H1 (cell line): Measurements from ENCODE around the gene GTF2F2. TPM values are rescaled to one million over a fixed set of nuclear protein-coding genes. Genes with fewer than 3 reads are reported as not detected.

Experiments
- BCL11A ChIP-seq, 2 experiments: IDR thresholded peaks; one replicate each; pipeline ENCODE4 v1.6.1; 2011; ENCODE audit warnings: low read depth in 2 of 2, low read length in 2 of 2, mild to moderate bottlenecking in 2 of 2
- CTCF ChIP-seq, 3 experiments: IDR thresholded peaks; 1 replicate in 2 of 3; 2 replicates in 1 of 3; pipeline versions ENCODE4 v1.5.1 to v1.6.1; 2011; ENCODE audit warnings: low read length in 3 of 3, mild to moderate bottlenecking in 3 of 3, inconsistent platforms in 2 of 3, low read depth in 1 of 3, moderate library complexity in 1 of 3; ENCODE audit not compliant: insufficient read depth in 1 of 3; ENCODE audit errors: control extremely low read depth in 1 of 3
- GTF2F1 ChIP-seq: IDR thresholded peaks from 2 replicates; pipeline ENCODE4 v1.6.1; 2012; ENCODE audit warnings: low read depth, low read length, improper control_type of control experiment, borderline replicate concordance
- POLR2A ChIP-seq, 2 experiments: IDR thresholded peaks; 1 replicate in 1 of 2; 2 replicates in 1 of 2; pipeline ENCODE4 v1.6.1; 2011; ENCODE audit warnings: low read depth in 2 of 2, low read length in 2 of 2, mild to moderate bottlenecking in 2 of 2; ENCODE audit errors: control extremely low read depth in 1 of 2
- POU5F1 ChIP-seq: IDR thresholded peaks from 2 replicates; pipeline ENCODE4 v1.6.1; 2011; ENCODE audit warnings: low read depth, mild to moderate bottlenecking, low read length, moderate library complexity
- RAD21 ChIP-seq, 2 experiments: IDR thresholded peaks in 1 of 2; conservative IDR thresholded peaks in 1 of 2; 2 replicates each; pipeline ENCODE4 v1.6.1; 2011; ENCODE audit warnings: low read depth in 2 of 2, low read length in 2 of 2, improper control_type of control experiment in 1 of 2, inconsistent platforms in 1 of 2, mild to moderate bottlenecking in 1 of 2, moderate library complexity in 1 of 2
- RFX5 ChIP-seq: IDR thresholded peaks from 2 replicates; pipeline ENCODE4 v1.6.1; 2011; ENCODE audit warnings: low read depth, low read length, improper control_type of control experiment, borderline replicate concordance
- SP4 ChIP-seq: IDR thresholded peaks from 2 replicates; pipeline ENCODE4 v1.6.1; 2012; ENCODE audit warnings: low read length, inconsistent platforms
- SRF ChIP-seq: IDR thresholded peaks from 2 replicates; pipeline ENCODE4 v1.6.1; 2011; ENCODE audit warnings: mild to moderate bottlenecking, low read depth, low read length, moderate library complexity
- USF2 ChIP-seq: IDR thresholded peaks from 2 replicates; pipeline ENCODE4 v1.6.1; 2011; ENCODE audit warnings: low read length, improper control_type of control experiment
- ZNF274 ChIP-seq: IDR thresholded peaks from 2 replicates; pipeline ENCODE4 v1.7.0; 2012; ENCODE audit warnings: low read length, borderline replicate concordance; ENCODE audit errors: extremely low read depth
- polyA plus RNA-seq, 7 experiments: library from polyadenylated mRNA; depleted of rRNA in 3 of 7; stranded (reverse) in 5 of 7; unstranded in 2 of 7; fragments of >200 nt in 5 of 7; fragments of 200-250 nt in 2 of 7; gene quantifications; 1 replicate in 5 of 7; 2 replicates in 1 of 7; 4 replicates in 1 of 7; pipeline versions ENCODE4 v1.2.1 to v1.2.3, GENCODE V29; 2011 to 2013; ENCODE audit warnings: missing spikeins in 2 of 7, mixed read lengths in 2 of 7
- total RNA-seq: library from RNA; stranded (reverse); fragmentation: NEBNext Ultra II Directional; extraction: Animal tissue kit (Norgen Biotek cat#: 25700); gene quantifications from 2 replicates; pipeline ENCODE4 v1.2.1, GENCODE V29; 2021

Gene GTF2F2
- total and polyA plus RNA-seq, 2 of the 8 experiments (the other 6 are each of a cell fraction or from before 2014, with no cell fraction given): 10.8 to 31.1 TPM

- TF ChIP-seq USF2: no peak
- no peak for TF ChIP-seq RFX5
- TF ChIP-seq BCL11A (IDR thresholded peaks at IDR 0.05; ENCODE audit: low read depth in 2 of 2, low read length in 2 of 2): no peak
- no peak for TF ChIP-seq SRF
- TF ChIP-seq SP4: no peak
- TF ChIP-seq POLR2A (IDR thresholded peaks at IDR 0.05; ENCODE audit: control extremely low read depth in 1 of 2, low read depth in 2 of 2, low read length in 2 of 2): no peak
- no peak for TF ChIP-seq POU5F1
- no peak for TF ChIP-seq GTF2F1
- TF ChIP-seq ZNF274: no peak
- TF ChIP-seq CTCF (IDR thresholded peaks at IDR 0.05; ENCODE audit: control extremely low read depth in 1 of 3, insufficient read depth in 1 of 3, low read depth in 1 of 3, low read length in 3 of 3): no peak
- TF ChIP-seq RAD21 (IDR thresholded peaks at IDR 0.05 in 1 of 2, conservative IDR thresholded peaks at IDR 0.05 in 1 of 2; ENCODE audit: low read depth in 2 of 2, low read length in 2 of 2): no peak
Observed at GRCh38 chr13:45300190-45300985, 180.1 kb downstream of the GTF2F2 start (continued).
